ENCODE results near the gene CROCC2. TPM values are rescaled to one million over a fixed set of nuclear protein-coding genes. Genes with fewer than 3 reads are reported as not detected.
A peak's percentile ranks its signal among the peaks of the same experiment; 100 is the strongest.

Gene CROCC2
- total and polyA plus RNA-seq, 2 of the 13 experiments (the other 11 are each of a cell fraction or from before 2014, with no cell fraction given), result not detected

GRCh38 chr2:240949791-240950705, 43.9 kb downstream of the CROCC2 start (continued):
- no peak for TF ChIP-seq TRIM22 (IDR thresholded peaks at IDR 0.05)

GRCh38 chr2:240951045-240951594, 45.0 kb downstream of the CROCC2 start:
- H3K36me3 ChIP-seq (replicated peaks in 1 of 2; ENCODE audit: control insufficient read depth in 1 of 2, insufficient read depth in 2 of 2, low read length in 2 of 2), result no peaks in the 10 kb centered on the region
- DNase-seq (ENCODE audit: low spot score), result no peak
- no peaks in the 10 kb centered on the region for H4K20me1 ChIP-seq (ENCODE audit: insufficient read depth, low read length)
- H2AFZ ChIP-seq (ENCODE audit: low read length), result no peak overlapping the region
- no peak overlapping the region for H3K9ac ChIP-seq (ENCODE audit: insufficient read depth, low read depth, low read length)
- WGBS (ENCODE audit: low lambda C conversion rate), result 8% methylated on average over 3 of the region's 3 CpGs
- no peak overlapping the region for H3K27ac ChIP-seq (ENCODE audit: extremely low read length, insufficient read depth, low read length)
- in situ Hi-C loops (cut with HindIII; ENCODE audit: extremely low pct_ligation_motif_present, low pct_unique_long_range_greater_than_20kb), result no loop called here
- CTCF ChIA-PET (ENCODE audit: low intra/inter-chr PET ratio, low total read pairs), result no interaction called here
- H3K4me2 ChIP-seq (ENCODE audit: low read depth, low read length), result no peak overlapping the region
- BruUV-seq (replicated peaks), result no TSS peak
- intact Hi-C loops (cut with micrococcal nuclease; ENCODE audit: unreplicated experiment), result no loop called here
- no peak overlapping the region for H3K4me3 ChIP-seq (replicated peaks in 1 of 3; ENCODE audit: insufficient read depth in 1 of 3, low read depth in 2 of 3, low read length in 3 of 3)
- TF ChIP-seq CREB1 (IDR thresholded peaks at IDR 0.05), result peak; percentile 27; the same call in 1 of the 2 replicates
- TF ChIP-seq CREB1 (CRISPR knock-in tag; IDR thresholded peaks at IDR 0.05), result no peak
- TF ChIP-seq IKZF1 (IDR thresholded peaks at IDR 0.05), result 0 out of 2 replicates have a peak, but pooled peaks have one; percentile 10
- TF ChIP-seq MZF1 (CRISPR knock-in tag; IDR thresholded peaks at IDR 0.05; ENCODE audit: borderline replicate concordance), result no peak
- 0 out of 2 replicates have a peak, but pooled peaks have one; percentile 9 for TF ChIP-seq NFRKB (IDR thresholded peaks at IDR 0.05)
- no peak for TF ChIP-seq HOXA5 (CRISPR knock-in tag; IDR thresholded peaks at IDR 0.05)
- no peak for TF ChIP-seq MIER2 (CRISPR knock-in tag; IDR thresholded peaks at IDR 0.05)
- peaks cover 3 to 72% of the 10 kb centered on the region in 2 experiments; a peak in 4 of 5 replicates for H3K27me3 ChIP-seq (ENCODE audit: control insufficient read depth in 1 of 2, insufficient read depth in 2 of 2, low read length in 2 of 2)
- H3K4me1 ChIP-seq (ENCODE audit: insufficient read depth, low read length), result no peaks in the 10 kb centered on the region
- H3K9me3 ChIP-seq (ENCODE audit: low read length), result no peaks in the 10 kb centered on the region
- peak; percentile 4 for FAIRE-seq
- H3K79me2 ChIP-seq (ENCODE audit: insufficient read depth, low read length), result no peaks in the 10 kb centered on the region
- POLR2A ChIA-PET, result no interaction called here
- no peak for ATAC-seq

All from HepG2 (cell line).